Smooth muscle cell (in vitro differentiated cells): ENCODE results near the gene LGI4. TPM values are rescaled to one million over a fixed set of nuclear protein-coding genes. Genes with fewer than 3 reads are reported as not detected.
"Not testable (repeated sequence)": the region's sequence is repeated elsewhere in the genome, so short reads cannot be mapped to it uniquely, and the experiment has no call there.

ENCODE experiments used
- DNase-seq: peaks from one replicate; lab custom pipeline; 2025; ENCODE audit not compliant: unreplicated experiment; lab: John Stamatoyannopoulos, UW
- H2AFZ ChIP-seq: fragments of 200-600 bp; sonication (generic); 2 replicates; pipeline ENCODE4 v1.6.0; 2016; ENCODE audit warnings: antibody characterized with exemption, low read depth, mild to moderate bottlenecking
- H3F3A ChIP-seq: fragments of 200-600 bp; sonication (generic); 2 replicates; pipeline ENCODE4 v1.6.0; 2017; ENCODE audit warnings: antibody characterized with exemption, low read depth
- H3K27ac ChIP-seq: fragments of 200-600 bp; sonication (generic); 2 replicates; pipeline ENCODE4 v1.5.1; 2016; ENCODE audit warnings: low read depth, mild to moderate bottlenecking
- H3K27me3 ChIP-seq: fragments of 200-600 bp; sonication (generic); 2 replicates; pipeline ENCODE4 v1.6.1; 2016; ENCODE audit warnings: low read depth, mild to moderate bottlenecking
- H3K36me3 ChIP-seq: fragments of 200-600 bp; sonication (generic); 2 replicates; pipeline ENCODE4 v1.5.1; 2016; ENCODE audit warnings: low read depth
- H3K4me1 ChIP-seq: fragments of 200-600 bp; sonication (generic); 2 replicates; pipeline ENCODE4 v1.5.1; 2016; ENCODE audit warnings: low read depth
- H3K4me2 ChIP-seq: fragments of 200-600 bp; sonication (generic); 2 replicates; pipeline ENCODE4 v1.6.0; 2016; ENCODE audit warnings: mild to moderate bottlenecking
- H3K4me3 ChIP-seq: fragments of 200-600 bp; sonication (generic); 2 replicates; pipeline ENCODE4 v1.5.1; 2016; ENCODE audit warnings: mild to moderate bottlenecking
- H3K79me2 ChIP-seq: fragments of 200-600 bp; sonication (generic); 2 replicates; pipeline ENCODE4 v1.6.0; 2016; ENCODE audit warnings: low read depth, mild to moderate bottlenecking
- H3K9ac ChIP-seq: fragments of 200-600 bp; sonication (generic); 2 replicates; pipeline ENCODE4 v1.6.0; 2016; ENCODE audit warnings: low read depth
- H3K9me3 ChIP-seq: fragments of 200-600 bp; sonication (generic); replicated peaks from 2 replicates; pipeline ENCODE4 v1.5.1; 2016; ENCODE audit warnings: low read depth
- H4K20me1 ChIP-seq: fragments of 200-600 bp; sonication (generic); 2 replicates; pipeline ENCODE4 v1.6.0; 2016; ENCODE audit warnings: low read depth
- CTCF ChIP-seq: fragments of 200-600 bp; sonication (generic); IDR thresholded peaks from 2 replicates; pipeline ENCODE4 v1.5.1; 2017; ENCODE audit warnings: borderline replicate concordance, mild to moderate bottlenecking, antibody characterized with exemption; ENCODE audit not compliant: insufficient read depth, poor library complexity, severe bottlenecking
- WGBS: methylation state at CpG from one replicate; pipeline ENCODE4 v1.1.7; 2016; ENCODE audit warnings: low lambda C conversion rate; 5-methylcytosine and 5-hydroxymethylcytosine counted together
- polyA plus RNA-seq: library from polyadenylated mRNA; unstranded; fragments of >200 nt; fragmentation: Nextera tagmentation; extraction: Ambion mirVana; gene quantifications from 2 replicates; pipeline ENCODE4 v1.2.1, GENCODE V29; 2016
- total RNA-seq: library from RNA; depleted of rRNA; stranded (reverse); fragments of >200 nt; gene quantifications from 2 replicates; pipeline ENCODE4 v1.2.3, GENCODE V29; 2014

Gene LGI4
- total and polyA plus RNA-seq, 2 experiments from 2014 or later: 0.17 to 0.22 TPM

- DNase-seq: peak; percentile 56
- H3K4me2 ChIP-seq: peak within 1 kb of the TSS; percentile 97
- no peaks in the 10 kb centered on the region for H3F3A ChIP-seq
- H3K27ac ChIP-seq: peak within 1 kb of the TSS; percentile 78
- H4K20me1 ChIP-seq: no peaks in the 10 kb centered on the region
- no peaks in the 10 kb centered on the region for H3K79me2 ChIP-seq
- no peaks in the 10 kb centered on the region for H3K27me3 ChIP-seq
- peak within 1 kb of the TSS; percentile 91 for H2AFZ ChIP-seq
- H3K36me3 ChIP-seq: no peaks in the 10 kb centered on the region
- peaks cover 5% of the 10 kb centered on the region for H3K4me1 ChIP-seq
- peak within 1 kb of the TSS; percentile 86 for H3K9ac ChIP-seq
- peak within 1 kb of the TSS; percentile 75 for H3K4me3 ChIP-seq
- H3K9me3 ChIP-seq: no peaks in the 10 kb centered on the region
- no peak for TF ChIP-seq CTCF
- WGBS: 3% methylated on average over 29 of the region's 49 CpGs
These were observed 19.9 kb upstream of the LGI4 start, which contains the start of gene FXYD5 for GRCh38 chr19:35154525-35155406. FXYD5 (plus strand) TSS chr19:35154735; CDS start chr19:35155551, 816 bp downstream.

DNA sequence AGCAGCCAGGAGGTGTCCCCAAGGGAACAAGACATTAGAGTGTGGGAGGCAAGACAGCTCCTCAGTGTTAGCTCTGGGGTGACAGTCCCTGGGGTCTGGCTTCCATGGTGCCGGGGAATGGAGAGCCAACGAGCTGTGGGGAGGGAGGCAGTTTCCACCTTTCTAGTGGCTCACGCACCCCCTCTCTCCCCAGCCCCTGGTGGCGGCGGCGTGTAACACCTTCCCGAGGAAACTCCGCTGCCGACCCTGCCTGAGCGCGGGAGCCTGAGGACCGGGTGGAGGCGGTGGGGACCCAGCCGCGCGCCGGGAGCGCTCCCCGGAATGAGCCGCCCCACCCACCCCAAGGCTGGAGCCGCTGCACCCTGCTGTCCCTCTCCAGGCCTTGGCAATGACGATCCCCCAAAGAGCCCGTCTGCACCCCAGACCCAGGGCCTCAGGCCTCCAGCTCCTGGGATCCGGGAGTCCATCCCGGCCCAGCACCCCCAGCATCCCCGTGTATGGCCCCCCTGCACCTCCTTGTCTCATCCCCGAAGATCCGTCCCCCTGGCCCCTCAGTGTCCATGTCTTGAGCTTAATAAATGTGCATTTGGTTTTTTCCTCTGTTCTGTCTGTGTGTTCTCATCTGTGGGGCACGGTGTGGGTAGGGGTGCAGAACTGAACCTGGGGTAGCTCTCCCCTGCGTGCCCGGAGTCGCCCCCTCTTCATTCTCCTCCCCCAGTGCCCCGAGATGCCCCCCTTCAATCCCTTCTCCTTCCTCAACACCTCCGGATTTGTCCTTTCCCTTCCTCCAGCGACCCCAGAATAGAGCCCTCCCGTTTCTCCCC lies 19.1 kb upstream of the LGI4 start:
- no peaks in the 10 kb centered on the region for H3K79me2 ChIP-seq
- H4K20me1 ChIP-seq: no peaks in the 10 kb centered on the region
- peaks cover 5% of the 10 kb centered on the region for H3K4me1 ChIP-seq
- peak overlapping the region; percentile 91 for H2AFZ ChIP-seq
- H3K36me3 ChIP-seq: no peaks in the 10 kb centered on the region
- H3K9me3 ChIP-seq: no peaks in the 10 kb centered on the region
- 3% methylated on average over 11 of the region's 36 CpGs for WGBS
- H3K4me2 ChIP-seq: peak overlapping the region; percentile 97
- H3K27me3 ChIP-seq: no peaks in the 10 kb centered on the region
- peak; percentile 20 for DNase-seq
- H3K27ac ChIP-seq: no peak overlapping the region
- peak overlapping the region; percentile 75 for H3K4me3 ChIP-seq
- peak; percentile 58 for TF ChIP-seq CTCF
- no peaks in the 10 kb centered on the region for H3F3A ChIP-seq
- H3K9ac ChIP-seq: peak overlapping the region; percentile 86

DNA sequence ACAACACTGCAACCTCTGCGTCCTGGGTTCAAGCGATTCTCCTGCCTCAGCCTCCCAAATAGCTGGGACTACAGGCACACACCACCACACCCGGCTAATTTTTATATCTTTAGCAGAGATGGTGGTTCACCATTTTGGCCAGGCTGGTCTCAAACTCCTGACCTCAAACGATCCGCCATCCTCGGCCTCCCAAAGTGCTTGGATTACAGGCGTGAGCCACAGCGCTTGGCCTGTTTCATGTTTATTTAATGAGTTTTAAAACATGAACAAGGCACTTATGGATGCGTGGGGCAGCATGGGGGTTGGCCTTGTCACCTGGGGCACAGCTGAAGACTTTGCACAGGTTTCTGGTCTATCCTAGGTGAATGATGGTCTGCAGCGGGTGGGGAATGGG lies 18.3 kb upstream of the LGI4 start:
- H3K36me3 ChIP-seq, H2AFZ ChIP-seq, H3K79me2 ChIP-seq, H4K20me1 ChIP-seq, H3K4me2 ChIP-seq, H3K4me1 ChIP-seq, DNase-seq, H3F3A ChIP-seq, H3K9ac ChIP-seq, H3K9me3 ChIP-seq, H3K27me3 ChIP-seq, H3K4me3 ChIP-seq, H3K27ac ChIP-seq: not testable (repeated sequence)
- 83% methylated on average over 10 of the region's 10 CpGs for WGBS

GRCh38 chr19:35151273-35152065 lies 16.6 kb upstream of the LGI4 start:
- no peak overlapping the region for H3K4me3 ChIP-seq
- no peaks in the 10 kb centered on the region for H3F3A ChIP-seq
- H3K27me3 ChIP-seq: no peaks in the 10 kb centered on the region
- no peaks in the 10 kb centered on the region for H3K79me2 ChIP-seq
- no peak overlapping the region for H3K27ac ChIP-seq
- H3K36me3 ChIP-seq: no peaks in the 10 kb centered on the region
- no peak for TF ChIP-seq CTCF
- peaks cover 5% of the 10 kb centered on the region for H3K4me1 ChIP-seq
- no peaks in the 10 kb centered on the region for H3K9me3 ChIP-seq
- H3K4me2 ChIP-seq: no peak overlapping the region
- no peak for DNase-seq
- H2AFZ ChIP-seq: no peak overlapping the region
- no peak overlapping the region for H3K9ac ChIP-seq
- H4K20me1 ChIP-seq: no peaks in the 10 kb centered on the region
- WGBS: 87% methylated on average over 18 of the region's 20 CpGs
